HepG2 (cell line): ENCODE data around the gene TMEM139. TPM values are rescaled to one million over a fixed set of nuclear protein-coding genes. Genes with fewer than 3 reads are reported as not detected.

Experiments used
- DDIT3 ChIP-seq: sonication (generic); formaldehyde crosslinking; IDR thresholded peaks from 2 replicates; pipeline ENCODE4 v1.4.0; 2020; ENCODE audit warnings: mild to moderate bottlenecking, missing genetic modification reagents
- EZH2 ChIP-seq: conservative IDR thresholded peaks from 2 replicates; pipeline ENCODE4 v1.6.1; 2012; ENCODE audit warnings: mild to moderate bottlenecking, low read depth, low read length, moderate library complexity
- KLF11 ChIP-seq: IDR thresholded peaks from 2 replicates; pipeline ENCODE4 v1.6.1; 2016; ENCODE audit warnings: missing compliant biosample characterization
- RBM39 ChIP-seq: fragments of 200-400 bp; formaldehyde crosslinking; IDR thresholded peaks from one replicate; pipeline ENCODE4 v1.6.1; 2018; ENCODE audit warnings: antibody characterized with exemption, mild to moderate bottlenecking, low read depth, low read length; ENCODE audit not compliant: poor library complexity, severe bottlenecking
- ZBTB4 ChIP-seq: sonication (generic); formaldehyde crosslinking; IDR thresholded peaks from 2 replicates; pipeline ENCODE4 v1.4.0; 2020; ENCODE audit warnings: missing genetic modification reagents, mild to moderate bottlenecking, borderline replicate concordance
- ZNF142 ChIP-seq: sonication (generic); formaldehyde crosslinking; IDR thresholded peaks from 2 replicates; pipeline ENCODE4 v1.4.0; 2020; ENCODE audit warnings: missing genetic modification reagents
- ZNF407 ChIP-seq: sonication (generic); formaldehyde crosslinking; IDR thresholded peaks from one replicate; pipeline ENCODE4 v1.5.1; 2020; ENCODE audit warnings: mild to moderate bottlenecking, missing genetic modification reagents; ENCODE audit errors: not compliant biosample characterization
- ZNF44 ChIP-seq: sonication (generic); formaldehyde crosslinking; IDR thresholded peaks from 2 replicates; pipeline ENCODE4 v1.5.1; 2020; ENCODE audit warnings: mild to moderate bottlenecking, missing genetic modification reagents
- ZNF644 ChIP-seq: IDR thresholded peaks from 2 replicates; pipeline ENCODE4 v1.6.1; 2016; ENCODE audit warnings: low read depth
- polyA plus RNA-seq, 8 experiments: library from polyadenylated mRNA; depleted of rRNA in 3 of 8; stranded (reverse) in 7 of 8; unstranded in 1 of 8; fragments of >200 nt; fragmentation: Illumina TruSeq in 4 of 8; extraction: Trizol in 4 of 8; gene quantifications; 2 replicates each; pipeline versions ENCODE4 v1.2.1 to v1.2.3, GENCODE V29; 2011 to 2016; ENCODE audit warnings: low read depth in 4 of 8, missing spikeins in 1 of 8, mixed read lengths in 1 of 8; ENCODE audit not compliant: insufficient read depth in 1 of 8
- total RNA-seq, 5 experiments: library from RNA; depleted of rRNA; stranded (reverse); fragments of >200 nt; fragmentation: Illumina TruSeq; extraction: Trizol; gene quantifications; 2 replicates each; pipeline ENCODE4 v1.2.3, GENCODE V29; 2016; ENCODE audit warnings: low read depth in 1 of 5

Gene TMEM139
- total and polyA plus RNA-seq, 2 of the 13 experiments (the other 11 are each of a cell fraction or from before 2014, with no cell fraction given) = 7.9 to 14.0 TPM

- TF ChIP-seq ZNF407 = peak; percentile 21
- no peak for TF ChIP-seq DDIT3 (CRISPR knock-in tag)
- 0 out of 2 replicates have a peak, but pooled peaks have one; percentile 51 for TF ChIP-seq ZBTB4 (CRISPR knock-in tag)
- TF ChIP-seq RBM39 = peak; percentile 58
- peak; percentile 35; the same call in 1 of the 2 replicates for TF ChIP-seq KLF11 (CRISPR knock-in tag)
- TF ChIP-seq ZNF44 (CRISPR knock-in tag) = no peak
- no peak for TF ChIP-seq ZNF644
- TF ChIP-seq ZNF142 (CRISPR knock-in tag) = peak; percentile 50; the same call in 1 of the 2 replicates
- TF ChIP-seq EZH2 = no peak
Observed at GRCh38 chr7:143263266-143264195, 21.2 kb upstream of the TMEM139 start, which contains the start of gene GSTK1 (continued).
